ENCODE measurements around the gene C19orf47. TPM values are rescaled to one million over a fixed set of nuclear protein-coding genes. Genes with fewer than 3 reads are reported as not detected.

The C19orf47 gene
- total RNA-seq, 1 donor from 2014 or later: 10.4 TPM

- H3K4me3 ChIP-seq (ENCODE audit: low read depth, low read length): no peak overlapping the region
- DNase-seq (ENCODE audit: low read depth): no peak
- peaks cover 20% of the 10 kb centered on the region for H3K27me3 ChIP-seq (ENCODE audit: control insufficient read depth, insufficient read depth, low read length)
- H3K36me3 ChIP-seq (ENCODE audit: control insufficient read depth, insufficient read depth, low read length): no peaks in the 10 kb centered on the region
- TF ChIP-seq CTCF (IDR thresholded peaks at IDR 0.05; ENCODE audit: insufficient read depth, low read length, poor library complexity, severe bottlenecking): no peak
These were observed 46.0 kb upstream of the C19orf47 start for GRCh38 chr19:40393894-40394815.

GRCh38 chr19:40392894-40393517 is 44.8 kb upstream of the C19orf47 start:
- H3K4me3 ChIP-seq (ENCODE audit: low read depth, low read length): no peak overlapping the region
- TF ChIP-seq CTCF (IDR thresholded peaks at IDR 0.05; ENCODE audit: insufficient read depth, low read length, poor library complexity, severe bottlenecking): peak; percentile 28
- H3K36me3 ChIP-seq (ENCODE audit: control insufficient read depth, insufficient read depth, low read length): no peaks in the 10 kb centered on the region
- no peak for DNase-seq (ENCODE audit: low read depth)
- peaks cover 16% of the 10 kb centered on the region for H3K27me3 ChIP-seq (ENCODE audit: control insufficient read depth, insufficient read depth, low read length)

GRCh38 chr19:40392123-40392522 is 43.9 kb upstream of the C19orf47 start:
- H3K27me3 ChIP-seq (ENCODE audit: control insufficient read depth, insufficient read depth, low read length): peaks cover 14% of the 10 kb centered on the region
- no peak for DNase-seq (ENCODE audit: low read depth)
- H3K4me3 ChIP-seq (ENCODE audit: low read depth, low read length): no peak overlapping the region
- no peaks in the 10 kb centered on the region for H3K36me3 ChIP-seq (ENCODE audit: control insufficient read depth, insufficient read depth, low read length)
- TF ChIP-seq CTCF (IDR thresholded peaks at IDR 0.05; ENCODE audit: insufficient read depth, low read length, poor library complexity, severe bottlenecking): no peak

GRCh38 chr19:40390084-40390742 is 42.0 kb upstream of the C19orf47 start, which contains the start of gene HIPK4:
Gene HIPK4, minus strand, starts transcription at chr19:40390181. Its CDS starts 279 bp downstream, at chr19:40389902.
- no peak for DNase-seq (ENCODE audit: low read depth)
- H3K4me3 ChIP-seq (ENCODE audit: low read depth, low read length): no peak within 1 kb of the TSS
- TF ChIP-seq CTCF (IDR thresholded peaks at IDR 0.05; ENCODE audit: insufficient read depth, low read length, poor library complexity, severe bottlenecking): no peak
- peaks cover 4% of the 10 kb centered on the region for H3K27me3 ChIP-seq (ENCODE audit: control insufficient read depth, insufficient read depth, low read length)
- no peaks in the 10 kb centered on the region for H3K36me3 ChIP-seq (ENCODE audit: control insufficient read depth, insufficient read depth, low read length)

- no peak for DNase-seq (ENCODE audit: low read depth)
- no peaks in the 10 kb centered on the region for H3K36me3 ChIP-seq (ENCODE audit: control insufficient read depth, insufficient read depth, low read length)
- TF ChIP-seq CTCF (IDR thresholded peaks at IDR 0.05; ENCODE audit: insufficient read depth, low read length, poor library complexity, severe bottlenecking): no peak
- no peak overlapping the region for H3K4me3 ChIP-seq (ENCODE audit: low read depth, low read length)
- no peaks in the 10 kb centered on the region for H3K27me3 ChIP-seq (ENCODE audit: control insufficient read depth, insufficient read depth, low read length)
These were observed 41.3 kb upstream of the C19orf47 start for GRCh38 chr19:40389404-40390083.
